Smooth muscle cell (in vitro differentiated cells): ENCODE measurements around the gene NBDY. TPM values are rescaled to one million over a fixed set of nuclear protein-coding genes. Genes with fewer than 3 reads are reported as not detected.
"Not testable (repeated sequence)": the region's sequence is repeated elsewhere in the genome, so short reads cannot be mapped to it uniquely, and the experiment has no call there.

Experiments used
- DNase-seq: peaks from one replicate; lab custom pipeline; 2025; ENCODE audit not compliant: unreplicated experiment; lab: John Stamatoyannopoulos, UW
- H2AFZ ChIP-seq: fragments of 200-600 bp; sonication (generic); 2 replicates; pipeline ENCODE4 v1.6.0; 2016; ENCODE audit warnings: antibody characterized with exemption, low read depth, mild to moderate bottlenecking
- H3F3A ChIP-seq: fragments of 200-600 bp; sonication (generic); 2 replicates; pipeline ENCODE4 v1.6.0; 2017; ENCODE audit warnings: antibody characterized with exemption, low read depth
- H3K27ac ChIP-seq: fragments of 200-600 bp; sonication (generic); 2 replicates; pipeline ENCODE4 v1.5.1; 2016; ENCODE audit warnings: low read depth, mild to moderate bottlenecking
- H3K27me3 ChIP-seq: fragments of 200-600 bp; sonication (generic); 2 replicates; pipeline ENCODE4 v1.6.1; 2016; ENCODE audit warnings: low read depth, mild to moderate bottlenecking
- H3K36me3 ChIP-seq: fragments of 200-600 bp; sonication (generic); 2 replicates; pipeline ENCODE4 v1.5.1; 2016; ENCODE audit warnings: low read depth
- H3K4me1 ChIP-seq: fragments of 200-600 bp; sonication (generic); 2 replicates; pipeline ENCODE4 v1.5.1; 2016; ENCODE audit warnings: low read depth
- H3K4me2 ChIP-seq: fragments of 200-600 bp; sonication (generic); 2 replicates; pipeline ENCODE4 v1.6.0; 2016; ENCODE audit warnings: mild to moderate bottlenecking
- H3K4me3 ChIP-seq: fragments of 200-600 bp; sonication (generic); 2 replicates; pipeline ENCODE4 v1.5.1; 2016; ENCODE audit warnings: mild to moderate bottlenecking
- H3K79me2 ChIP-seq: fragments of 200-600 bp; sonication (generic); 2 replicates; pipeline ENCODE4 v1.6.0; 2016; ENCODE audit warnings: low read depth, mild to moderate bottlenecking
- H3K9ac ChIP-seq: fragments of 200-600 bp; sonication (generic); 2 replicates; pipeline ENCODE4 v1.6.0; 2016; ENCODE audit warnings: low read depth
- H3K9me3 ChIP-seq: fragments of 200-600 bp; sonication (generic); replicated peaks from 2 replicates; pipeline ENCODE4 v1.5.1; 2016; ENCODE audit warnings: low read depth
- H4K20me1 ChIP-seq: fragments of 200-600 bp; sonication (generic); 2 replicates; pipeline ENCODE4 v1.6.0; 2016; ENCODE audit warnings: low read depth
- CTCF ChIP-seq: fragments of 200-600 bp; sonication (generic); IDR thresholded peaks from 2 replicates; pipeline ENCODE4 v1.5.1; 2017; ENCODE audit warnings: borderline replicate concordance, mild to moderate bottlenecking, antibody characterized with exemption; ENCODE audit not compliant: insufficient read depth, poor library complexity, severe bottlenecking
- WGBS: methylation state at CpG from one replicate; pipeline ENCODE4 v1.1.7; 2016; ENCODE audit warnings: low lambda C conversion rate; 5-methylcytosine and 5-hydroxymethylcytosine counted together
- polyA plus RNA-seq: library from polyadenylated mRNA; unstranded; fragments of >200 nt; fragmentation: Nextera tagmentation; extraction: Ambion mirVana; gene quantifications from 2 replicates; pipeline ENCODE4 v1.2.1, GENCODE V29; 2016
- total RNA-seq: library from RNA; depleted of rRNA; stranded (reverse); fragments of >200 nt; gene quantifications from 2 replicates; pipeline ENCODE4 v1.2.3, GENCODE V29; 2014

Gene NBDY
- 23.0 and 26.9 TPM in 2 replicates for total RNA-seq
- 216 and 226 TPM in 2 replicates for polyA plus RNA-seq

GRCh38 chrX:56729152-56729850 lies at the start of gene NBDY:
NBDY (plus strand) TSS chrX:56729243; CDS start chrX:56729354, 111 bp downstream.
- H4K20me1 ChIP-seq = peaks cover 32% of the 10 kb centered on the region
- no peak for DNase-seq

GRCh38 chrX:56704530-56704929 lies 24.5 kb upstream of the NBDY start:
- not testable (repeated sequence) for H4K20me1 ChIP-seq, H3K27me3 ChIP-seq, H3K27ac ChIP-seq, H3K9me3 ChIP-seq, DNase-seq, H3K4me3 ChIP-seq, H3K79me2 ChIP-seq, H3K4me1 ChIP-seq, H3K36me3 ChIP-seq, H3K9ac ChIP-seq, H2AFZ ChIP-seq, H3K4me2 ChIP-seq, H3F3A ChIP-seq
- 75% methylated on average over 4 of the region's 4 CpGs for WGBS

More at GRCh38 chrX:56729152-56729850, at the start of gene NBDY:
- peak within 1 kb of the TSS; percentile 5 for H3K27ac ChIP-seq
- peak within 1 kb of the TSS; percentile 61 for H3K9ac ChIP-seq
- peak within 1 kb of the TSS; percentile 72 for H3K4me3 ChIP-seq
- no peak for TF ChIP-seq CTCF
- no peaks in the 10 kb centered on the region for H3K36me3 ChIP-seq
- H3K79me2 ChIP-seq = peaks cover 45% of the 10 kb centered on the region
- 4% methylated on average over 23 of the region's 23 CpGs for WGBS
- peak within 1 kb of the TSS; percentile 92 for H3K4me2 ChIP-seq
- no peaks in the 10 kb centered on the region for H3K27me3 ChIP-seq
- no peaks in the 10 kb centered on the region for H3K9me3 ChIP-seq
- H3K4me1 ChIP-seq = peaks cover 13% of the 10 kb centered on the region
- peak within 1 kb of the TSS; percentile 93 for H2AFZ ChIP-seq
- H3F3A ChIP-seq = no peaks in the 10 kb centered on the region

- Histone ChIP-seq H3F3A (no peaks in the 10 kb centered on the region), H2AFZ (no peak overlapping the region), H3K4me3 (no peak overlapping the region), H3K27me3 (no peaks in the 10 kb centered on the region), H4K20me1 (peaks cover 9% of the 10 kb centered on the region), H3K27ac (no peak overlapping the region), H3K4me1 (peaks cover 13% of the 10 kb centered on the region), H3K4me2 (no peak overlapping the region), H3K36me3 (no peaks in the 10 kb centered on the region), H3K9me3 (no peaks in the 10 kb centered on the region), H3K79me2 (peaks cover 19% of the 10 kb centered on the region), H3K9ac (no peak overlapping the region)
- WGBS = 3% methylated on average over 1 of the region's 1 CpG
- no peak for DNase-seq
- peak; percentile 56 for TF ChIP-seq CTCF
Measured at GRCh38 chrX:56726605-56727004, 2.4 kb upstream of the NBDY start.

- peak overlapping the region; percentile 93 for H2AFZ ChIP-seq
- DNase-seq = no peak
- no peaks in the 10 kb centered on the region for H3F3A ChIP-seq
- no peak overlapping the region for H3K27ac ChIP-seq
- no peak overlapping the region for H3K9ac ChIP-seq
- H3K9me3 ChIP-seq = no peaks in the 10 kb centered on the region
- WGBS = 73% methylated on average over 3 of the region's 3 CpGs
- H3K4me1 ChIP-seq = peaks cover 13% of the 10 kb centered on the region
- peaks cover 28% of the 10 kb centered on the region for H3K79me2 ChIP-seq
- H3K4me3 ChIP-seq = no peak overlapping the region
- H3K4me2 ChIP-seq = no peak overlapping the region
- H3K27me3 ChIP-seq = no peaks in the 10 kb centered on the region
- TF ChIP-seq CTCF = no peak
- peaks cover 17% of the 10 kb centered on the region for H4K20me1 ChIP-seq
- H3K36me3 ChIP-seq = no peaks in the 10 kb centered on the region
Measured at GRCh38 chrX:56727531-56727930, 1.5 kb upstream of the NBDY start.
